CD4-positive, alpha-beta T cell treated with Interleukin-12 subunit alpha and Interleukin-12 subunit beta, for 1 hour (primary cell): ENCODE results near the gene NOS2.
"Not testable (repeated sequence)": the region's sequence is repeated elsewhere in the genome, so short reads cannot be mapped to it uniquely, and the experiment has no call there.

ENCODE experiments used
- DNase-seq: peaks from one replicate; pipeline ENCODE4 v3.0.0-alpha.2; 2020

Gene NOS2

GRCh38 chr17:27800522-27800921 lies at the start of gene NOS2:
Gene NOS2, minus strand, starts transcription at chr17:27800529. Its CDS starts 1,720 bp downstream, at chr17:27798809.
- DNase-seq, result no peak

- no peak for DNase-seq
Observed at GRCh38 chr17:27849474-27850185, 49.3 kb upstream of the NOS2 start.

GRCh38 chr17:27848931-27849330 lies 48.6 kb upstream of the NOS2 start:
- no peak for DNase-seq

GRCh38 chr17:27846808-27847307 lies 46.5 kb upstream of the NOS2 start:
- not testable (repeated sequence) for DNase-seq

GRCh38 chr17:27846042-27846655 lies 45.8 kb upstream of the NOS2 start:
- peak; percentile 48 for DNase-seq

- no peak for DNase-seq
Observed at GRCh38 chr17:27845264-27846041, 45.1 kb upstream of the NOS2 start.

GRCh38 chr17:27840688-27841087 lies 40.4 kb upstream of the NOS2 start:
- no peak for DNase-seq

GRCh38 chr17:27840406-27840678 lies 40.0 kb upstream of the NOS2 start:
- not testable (repeated sequence) for DNase-seq

GRCh38 chr17:27839571-27840405 lies 39.5 kb upstream of the NOS2 start:
- DNase-seq, result not testable (repeated sequence)

- DNase-seq, result not testable (repeated sequence)
Observed at GRCh38 chr17:27838607-27839006, 38.3 kb upstream of the NOS2 start.

- not testable (repeated sequence) for DNase-seq
Observed at GRCh38 chr17:27837769-27838168, 37.4 kb upstream of the NOS2 start.

- DNase-seq, result no peak
Observed at GRCh38 chr17:27836651-27837050, 36.3 kb upstream of the NOS2 start.

GRCh38 chr17:27834571-27834970 lies 34.2 kb upstream of the NOS2 start:
- no peak for DNase-seq

- DNase-seq, result no peak
Observed at GRCh38 chr17:27832831-27833230, 32.5 kb upstream of the NOS2 start.

- DNase-seq, result not testable (repeated sequence)
Observed at GRCh38 chr17:27829888-27830287, 29.6 kb upstream of the NOS2 start.

GRCh38 chr17:27829143-27829711 lies 28.9 kb upstream of the NOS2 start:
- not testable (repeated sequence) for DNase-seq

GRCh38 chr17:27825459-27825858 lies 25.1 kb upstream of the NOS2 start:
- no peak for DNase-seq

GRCh38 chr17:27824745-27825144 lies 24.4 kb upstream of the NOS2 start:
- no peak for DNase-seq

- no peak for DNase-seq
Observed at GRCh38 chr17:27824176-27824715, 23.9 kb upstream of the NOS2 start.

- not testable (repeated sequence) for DNase-seq
Observed at GRCh38 chr17:27822108-27822507, 21.8 kb upstream of the NOS2 start.

- no peak for DNase-seq
Observed at GRCh38 chr17:27821318-27821717, 21.0 kb upstream of the NOS2 start.

- no peak for DNase-seq
Observed at GRCh38 chr17:27819145-27819544, 18.8 kb upstream of the NOS2 start.
